NCI-H82 (cell line): Measurements from ENCODE around the gene C9orf72.
A peak's percentile ranks its signal among the peaks of the same experiment; 100 is the strongest.
"Not testable (repeated sequence)": the region's sequence is repeated elsewhere in the genome, so short reads cannot be mapped to it uniquely, and the experiment has no call there.

Source experiments
- DNase-seq: peaks from one replicate; lab custom pipeline; 2025; lab: John Stamatoyannopoulos, UW

The C9orf72 gene, protein sequence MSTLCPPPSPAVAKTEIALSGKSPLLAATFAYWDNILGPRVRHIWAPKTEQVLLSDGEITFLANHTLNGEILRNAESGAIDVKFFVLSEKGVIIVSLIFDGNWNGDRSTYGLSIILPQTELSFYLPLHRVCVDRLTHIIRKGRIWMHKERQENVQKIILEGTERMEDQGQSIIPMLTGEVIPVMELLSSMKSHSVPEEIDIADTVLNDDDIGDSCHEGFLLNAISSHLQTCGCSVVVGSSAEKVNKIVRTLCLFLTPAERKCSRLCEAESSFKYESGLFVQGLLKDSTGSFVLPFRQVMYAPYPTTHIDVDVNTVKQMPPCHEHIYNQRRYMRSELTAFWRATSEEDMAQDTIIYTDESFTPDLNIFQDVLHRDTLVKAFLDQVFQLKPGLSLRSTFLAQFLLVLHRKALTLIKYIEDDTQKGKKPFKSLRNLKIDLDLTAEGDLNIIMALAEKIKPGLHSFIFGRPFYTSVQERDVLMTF

DNA sequence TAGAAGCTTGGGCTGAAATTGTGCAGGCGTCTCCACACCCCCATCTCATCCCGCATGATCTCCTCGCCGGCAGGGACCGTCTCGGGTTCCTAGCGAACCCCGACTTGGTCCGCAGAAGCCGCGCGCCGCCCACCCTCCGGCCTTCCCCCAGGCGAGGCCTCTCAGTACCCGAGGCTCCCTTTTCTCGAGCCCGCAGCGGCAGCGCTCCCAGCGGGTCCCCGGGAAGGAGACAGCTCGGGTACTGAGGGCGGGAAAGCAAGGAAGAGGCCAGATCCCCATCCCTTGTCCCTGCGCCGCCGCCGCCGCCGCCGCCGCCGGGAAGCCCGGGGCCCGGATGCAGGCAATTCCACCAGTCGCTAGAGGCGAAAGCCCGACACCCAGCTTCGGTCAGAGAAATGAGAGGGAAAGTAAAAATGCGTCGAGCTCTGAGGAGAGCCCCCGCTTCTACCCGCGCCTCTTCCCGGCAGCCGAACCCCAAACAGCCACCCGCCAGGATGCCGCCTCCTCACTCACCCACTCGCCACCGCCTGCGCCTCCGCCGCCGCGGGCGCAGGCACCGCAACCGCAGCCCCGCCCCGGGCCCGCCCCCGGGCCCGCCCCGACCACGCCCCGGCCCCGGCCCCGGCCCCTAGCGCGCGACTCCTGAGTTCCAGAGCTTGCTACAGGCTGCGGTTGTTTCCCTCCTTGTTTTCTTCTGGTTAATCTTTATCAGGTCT lies at the start of gene C9orf72:
Gene C9orf72, minus strand, starts transcription at position 564 of the 716 bp plus-strand sequence. CDS start 6,361 bp downstream, outside the sequence.
- DNase-seq: peak; percentile 67

DNA sequence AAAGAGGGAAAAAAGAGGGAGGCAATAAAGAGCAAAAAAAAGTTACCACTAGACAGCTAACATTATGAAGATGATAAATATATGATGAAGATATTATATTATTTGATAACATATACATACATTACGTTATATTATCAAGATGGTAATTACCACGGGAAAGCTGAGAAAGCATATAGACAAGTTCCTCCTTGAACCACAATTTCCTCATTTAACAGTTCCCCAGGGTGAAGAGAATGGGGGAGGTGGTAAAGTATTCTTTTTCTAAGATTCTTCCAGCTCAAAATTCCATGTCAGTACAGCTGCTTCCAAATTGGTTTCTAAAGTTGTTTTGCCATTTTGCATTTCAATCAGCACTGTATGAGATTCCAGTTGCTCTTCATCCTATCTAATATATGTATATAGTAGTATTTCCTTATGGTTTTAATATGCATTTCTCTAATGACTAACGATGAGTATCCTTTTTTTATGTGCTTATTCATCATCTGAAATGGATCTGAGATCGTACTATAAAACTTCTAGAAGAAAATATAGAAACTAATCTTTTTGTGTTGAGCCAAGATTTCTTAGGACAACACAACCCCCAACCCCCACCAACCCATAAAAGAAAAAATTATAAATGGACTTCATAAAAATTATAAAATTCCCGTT lies 49.5 kb upstream of the C9orf72 start:
- no peak for DNase-seq

DNA sequence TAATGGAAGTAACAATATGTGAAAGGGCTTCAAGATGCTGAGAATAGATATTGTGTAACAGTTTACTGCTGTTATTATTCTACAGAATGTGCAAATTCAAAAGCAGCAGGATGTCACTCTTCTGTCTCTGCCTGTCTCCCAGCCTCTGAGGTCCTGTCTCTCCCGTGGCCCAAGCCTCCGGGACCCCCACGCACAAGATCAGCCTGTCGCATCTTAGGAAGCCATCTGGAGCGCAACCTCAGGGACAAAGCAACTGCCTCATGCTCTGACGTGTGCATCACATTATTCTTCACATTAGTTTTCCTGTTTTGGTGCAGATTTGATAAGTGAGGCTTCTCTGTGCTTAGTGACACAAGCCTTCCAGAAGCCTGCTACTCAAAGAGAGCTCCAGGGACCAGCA lies 46.5 kb upstream of the C9orf72 start:
- no peak for DNase-seq

DNA sequence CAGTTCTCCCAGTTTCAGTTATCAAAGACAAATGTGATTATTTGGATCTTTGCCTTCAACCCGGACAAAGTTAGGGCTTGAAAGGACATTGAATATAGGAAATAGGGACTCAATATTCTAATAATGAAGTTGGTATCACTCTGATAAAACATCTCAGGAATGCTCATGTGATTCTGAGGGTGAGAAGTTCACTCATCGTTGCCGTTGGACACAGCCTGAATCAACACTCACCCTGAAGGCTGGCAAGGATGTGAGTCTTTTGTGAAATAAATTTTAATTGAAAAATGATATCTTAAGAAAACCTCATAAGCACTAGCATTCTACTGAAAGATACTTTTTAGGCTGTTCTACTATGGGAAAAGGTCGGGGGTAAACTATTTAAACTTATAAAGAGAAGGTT lies 44.8 kb upstream of the C9orf72 start:
- DNase-seq: no peak

DNA sequence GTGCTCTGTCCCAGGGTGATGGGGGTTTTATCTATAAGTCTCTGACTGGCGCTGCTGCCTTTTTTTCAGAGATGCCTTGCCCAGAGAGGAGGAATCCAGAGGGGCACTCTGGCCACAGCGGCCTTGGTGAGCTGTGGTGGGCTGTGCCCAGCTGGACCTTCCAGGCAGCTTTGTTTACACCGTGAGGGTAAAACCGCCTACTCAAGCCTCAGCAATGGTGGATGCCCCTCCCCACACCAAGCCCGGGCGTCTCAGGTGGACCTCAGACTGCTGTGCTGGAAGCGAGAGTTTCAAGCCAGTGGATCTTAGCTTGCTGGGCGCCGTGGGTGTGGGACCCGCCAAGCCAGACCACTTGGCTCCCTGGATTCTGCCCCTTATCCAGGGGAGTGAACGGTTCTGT lies 41.3 kb upstream of the C9orf72 start:
- DNase-seq: no peak

DNA sequence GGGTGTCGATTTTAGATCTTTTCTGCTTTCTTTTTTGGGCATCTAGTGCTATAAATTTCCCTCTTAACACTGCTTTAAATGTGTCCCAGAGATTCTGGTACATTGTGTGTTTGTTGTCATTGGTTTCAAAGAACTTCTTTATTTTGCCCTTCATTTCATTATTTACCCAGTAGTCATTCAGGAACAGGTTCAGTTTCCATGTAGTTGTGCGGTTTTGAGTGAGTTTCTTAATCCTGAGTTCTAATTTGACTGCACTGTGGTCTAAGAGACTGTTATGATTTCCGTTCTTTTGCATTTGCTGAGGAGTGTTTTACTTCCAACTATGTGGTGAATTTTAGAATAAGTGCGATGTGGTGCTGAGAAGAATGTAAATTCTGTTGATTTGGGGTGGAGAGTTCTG lies 38.8 kb upstream of the C9orf72 start:
- not testable (repeated sequence) for DNase-seq

DNA sequence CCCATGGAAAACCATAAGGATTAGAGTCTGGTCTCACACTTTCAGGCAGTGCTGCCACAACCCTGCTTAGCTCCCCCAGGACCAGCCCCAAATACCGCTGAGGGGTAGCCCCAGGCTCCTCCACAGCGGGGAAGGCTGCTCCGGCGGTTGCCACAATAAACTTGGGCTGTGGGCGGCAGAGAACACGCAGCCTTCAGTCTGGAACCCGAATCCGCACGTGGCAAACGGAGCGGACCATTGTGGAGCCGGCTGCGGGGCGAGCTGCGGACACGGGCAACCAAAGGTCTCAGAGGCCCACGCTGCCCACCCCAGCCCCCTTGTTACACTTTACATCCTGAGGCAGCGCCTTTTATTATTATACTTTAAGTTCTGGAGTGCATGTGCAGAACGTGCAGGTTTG lies 37.3 kb upstream of the C9orf72 start:
- DNase-seq: no peak

DNA sequence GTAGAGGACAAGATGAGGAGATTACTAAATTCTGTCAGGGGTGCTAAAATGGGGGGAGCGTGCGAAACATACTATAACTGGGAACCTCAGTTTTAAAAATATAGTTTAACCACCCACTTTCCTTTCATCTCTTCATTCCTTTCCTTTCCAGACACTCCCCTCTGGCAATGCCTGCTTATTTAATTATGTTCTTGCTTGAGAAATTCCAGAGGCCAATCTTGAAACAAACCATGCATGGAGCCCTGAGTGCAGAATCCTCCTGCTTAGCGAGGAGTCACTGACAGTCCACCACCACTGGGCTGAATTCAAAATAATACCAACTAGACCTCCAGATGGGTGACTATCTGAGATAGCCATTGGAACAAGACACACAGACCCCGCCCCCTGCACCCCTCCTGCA lies 29.7 kb upstream of the C9orf72 start:
- DNase-seq: no peak

DNA sequence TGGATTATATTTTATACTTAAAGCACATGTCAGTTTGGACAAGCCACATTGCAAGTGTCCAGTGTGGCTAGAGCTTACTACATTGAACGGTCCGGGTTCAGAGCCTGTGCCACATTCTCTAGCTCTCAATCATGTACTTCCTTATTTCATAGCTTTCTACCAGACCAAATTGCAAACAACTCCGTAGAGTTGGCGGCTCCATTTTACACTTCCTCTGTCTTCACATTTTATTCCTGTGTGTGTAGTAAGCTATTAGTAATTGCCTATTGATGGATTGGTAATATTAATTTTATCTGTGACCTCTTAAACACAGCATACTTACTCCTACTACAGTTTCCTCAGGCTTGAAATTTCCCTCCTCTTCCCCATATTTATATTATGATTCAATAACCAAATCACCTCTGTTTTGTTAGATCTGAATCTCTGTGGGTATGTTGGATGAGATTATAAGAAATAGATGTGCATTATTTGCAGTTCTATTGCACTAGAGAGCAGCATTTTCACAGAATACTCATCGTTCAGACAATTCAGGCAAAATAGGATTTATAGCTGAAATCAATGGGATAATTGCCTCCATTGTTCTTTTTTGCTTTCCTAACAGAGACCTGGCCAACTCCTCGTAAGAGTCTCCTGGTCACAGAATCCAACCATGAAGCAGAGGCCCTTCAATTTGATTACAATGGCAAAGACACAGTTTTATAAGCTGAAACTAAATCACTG lies 29.0 kb upstream of the C9orf72 start:
- no peak for DNase-seq

DNA sequence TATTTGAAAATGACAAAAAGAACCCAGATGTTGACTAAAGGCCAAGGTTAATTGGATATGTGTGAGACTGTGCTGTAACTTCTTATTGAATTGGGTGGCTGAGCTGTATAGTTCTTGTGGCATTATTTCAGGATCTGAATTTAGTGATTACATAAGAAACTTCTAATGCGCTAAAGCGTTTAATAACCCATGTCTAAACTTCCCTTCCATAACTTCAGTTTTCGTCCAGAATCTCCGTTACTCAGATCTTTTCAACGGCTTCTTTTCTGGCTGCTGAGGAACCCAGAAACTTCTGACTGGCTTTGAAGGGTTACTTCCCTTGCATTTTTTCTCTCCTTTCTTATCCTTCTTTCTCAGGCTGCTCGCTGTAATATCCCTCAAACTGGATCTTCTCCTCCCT lies 28.1 kb upstream of the C9orf72 start:
- DNase-seq: no peak

DNA sequence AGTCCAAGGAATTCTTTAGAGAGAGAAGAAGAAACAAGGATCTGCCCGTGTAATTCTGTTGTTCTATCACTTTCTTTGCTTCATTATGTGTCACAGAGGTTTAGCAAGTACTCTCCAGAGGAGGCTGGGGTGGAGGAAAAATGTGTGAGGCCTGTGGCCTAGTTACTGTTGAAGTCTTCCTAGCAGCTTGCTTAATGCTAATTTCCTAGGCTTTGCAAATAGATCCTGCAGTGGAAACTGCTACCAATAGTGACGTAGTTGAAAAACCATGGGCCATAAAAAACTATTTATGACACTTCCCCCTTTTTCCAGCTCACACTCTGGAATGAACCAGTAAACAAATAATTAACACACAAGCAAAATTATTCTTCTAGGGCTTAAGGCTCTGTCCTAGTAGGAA lies 27.0 kb upstream of the C9orf72 start:
- DNase-seq: no peak

DNA sequence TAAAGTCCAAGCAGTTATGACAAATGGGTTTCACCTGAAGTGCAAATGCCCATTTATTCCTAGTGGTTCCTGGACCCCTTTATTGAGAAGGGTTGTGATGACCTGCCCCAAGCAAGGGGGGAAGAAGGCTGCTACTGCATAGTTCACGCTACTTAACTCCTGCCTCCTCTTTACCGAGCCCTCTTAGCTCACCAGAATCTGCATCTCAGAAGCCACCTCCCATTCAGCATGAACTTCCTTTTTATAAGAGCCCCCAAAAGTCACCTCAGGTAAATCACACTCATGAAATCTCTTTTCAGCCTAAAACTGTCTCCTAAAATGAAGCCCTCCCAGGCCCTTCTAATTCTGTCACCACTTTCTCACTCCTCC lies 26.6 kb upstream of the C9orf72 start:
- DNase-seq: no peak

DNA sequence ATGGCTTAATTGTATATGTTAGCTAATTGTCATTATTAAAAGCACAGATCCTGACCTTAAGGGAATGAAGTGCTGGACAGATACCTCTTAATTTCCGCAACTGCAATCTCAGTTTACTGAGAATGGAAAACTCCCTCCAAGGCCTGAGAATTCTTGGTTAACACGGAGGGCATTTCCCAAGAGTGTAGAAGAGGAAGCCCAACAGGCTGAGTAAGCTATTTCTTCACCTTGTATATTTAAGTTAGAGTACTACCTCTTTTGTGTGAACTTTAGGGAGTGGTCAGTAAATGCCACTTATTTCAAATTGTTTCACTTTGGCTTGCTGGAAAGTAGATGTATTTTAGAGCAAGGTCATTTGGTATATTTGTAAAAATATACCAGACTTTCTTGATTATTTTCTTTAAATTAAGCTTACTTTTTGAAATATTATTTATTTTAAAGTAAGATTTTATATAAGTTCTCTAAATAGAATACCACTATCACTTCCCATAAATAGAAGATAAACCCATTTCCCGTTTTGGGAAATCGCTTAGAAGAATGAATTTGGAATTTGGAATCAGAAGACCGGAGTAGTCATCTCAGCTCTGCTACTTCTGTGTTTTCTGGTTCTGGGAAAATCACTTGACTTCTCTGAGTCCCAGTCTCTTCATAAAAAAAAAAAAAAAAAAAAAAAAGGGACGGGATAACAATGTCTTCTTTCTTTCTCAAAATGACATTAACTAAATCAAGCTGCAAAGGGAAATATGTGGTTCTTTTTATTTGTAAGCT lies 26.0 kb upstream of the C9orf72 start:
- no peak for DNase-seq

DNA sequence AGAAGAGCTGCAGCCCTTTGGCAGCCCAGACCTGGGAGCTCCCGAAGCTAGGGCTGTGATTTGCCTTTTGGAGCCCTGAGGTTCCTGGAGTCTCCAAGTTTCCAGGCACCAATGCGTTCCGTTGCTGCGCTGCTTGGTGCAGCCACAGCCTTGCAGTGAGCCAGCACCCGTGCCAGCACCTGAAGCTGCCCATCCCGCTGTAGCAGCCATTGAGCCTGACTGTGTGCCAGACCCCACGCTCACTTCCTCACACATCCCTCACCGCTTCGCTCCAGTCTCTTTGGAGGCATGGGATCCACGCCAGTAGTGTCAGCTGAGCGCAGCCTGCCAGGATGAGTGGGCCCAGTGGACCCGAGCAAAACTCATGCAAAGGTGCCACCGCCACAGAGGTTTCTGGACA lies 22.5 kb upstream of the C9orf72 start:
- DNase-seq: no peak

DNA sequence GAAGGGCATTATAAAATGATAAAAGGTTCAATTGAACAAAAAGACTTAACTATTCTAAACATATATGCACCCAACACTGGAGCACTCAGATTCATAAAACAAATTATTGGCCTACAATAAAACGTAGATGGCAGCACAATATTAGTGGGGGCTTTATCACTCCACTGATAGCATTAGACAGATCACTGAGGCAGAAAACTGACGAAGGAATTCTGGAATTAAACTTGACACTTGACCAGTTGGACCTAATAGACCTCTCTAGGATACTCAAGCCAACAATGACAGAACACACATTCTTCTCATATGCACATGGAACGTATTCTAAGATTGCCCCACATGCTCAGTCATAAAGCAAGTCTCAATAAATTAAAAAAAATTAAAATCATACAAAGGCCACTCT lies 18.4 kb upstream of the C9orf72 start:
- no peak for DNase-seq

DNA sequence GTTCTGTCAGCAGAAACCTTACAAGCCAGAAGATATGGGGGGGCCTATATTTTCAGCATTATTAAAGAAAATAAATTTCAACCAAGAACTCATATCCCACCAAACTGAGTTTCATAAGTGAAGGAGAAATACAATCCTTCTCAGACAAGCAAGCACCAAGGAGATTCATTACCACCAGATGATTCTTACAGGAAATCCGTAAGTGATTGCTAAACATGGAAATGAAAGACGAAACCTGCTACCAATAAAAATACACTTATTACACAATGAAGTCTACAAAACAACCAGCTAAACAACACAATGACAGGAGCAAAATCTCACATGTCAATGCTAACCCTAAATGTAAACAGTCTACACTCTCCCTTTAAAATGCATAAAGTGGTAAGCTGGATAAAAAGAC lies 17.8 kb upstream of the C9orf72 start:
- DNase-seq: no peak

DNA sequence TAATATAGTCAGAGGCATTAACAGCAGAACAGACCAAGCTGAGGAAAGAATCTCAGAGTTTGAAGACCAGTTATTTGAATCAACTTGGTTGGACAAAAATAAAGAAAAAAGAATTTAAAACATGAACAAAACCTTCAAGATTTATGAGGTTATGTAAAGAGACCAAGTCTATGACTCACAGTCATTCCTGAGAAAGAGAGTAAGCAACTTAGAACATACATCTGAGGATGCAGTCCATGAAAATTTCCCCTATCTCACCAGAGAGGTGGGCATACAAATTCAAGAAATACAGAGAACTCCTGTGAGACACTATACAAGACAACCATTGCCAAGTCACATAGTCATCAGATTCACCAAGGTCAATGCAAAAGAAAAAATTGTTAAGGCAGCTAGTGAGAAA lies 17.4 kb upstream of the C9orf72 start:
- DNase-seq: no peak

DNA sequence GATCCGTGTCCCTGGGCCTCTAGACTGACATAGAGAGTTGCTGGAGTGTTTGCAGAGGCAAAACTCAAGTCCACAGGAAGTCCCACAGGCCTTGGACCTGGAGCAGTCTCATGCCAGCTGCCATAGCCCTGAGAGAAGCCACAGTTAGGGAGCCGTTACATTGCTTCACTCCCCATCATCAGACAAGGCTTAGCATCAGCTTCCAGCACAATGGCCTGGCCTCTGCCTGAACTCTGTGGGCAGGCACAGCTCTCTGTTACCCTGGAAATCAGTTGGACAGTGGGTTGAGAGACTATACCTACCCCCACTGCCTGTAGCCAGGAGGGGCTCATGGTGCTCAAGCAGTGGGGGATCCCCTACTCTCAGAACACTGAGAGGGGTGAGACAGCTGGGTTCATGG lies 16.2 kb upstream of the C9orf72 start:
- DNase-seq: no peak

DNA sequence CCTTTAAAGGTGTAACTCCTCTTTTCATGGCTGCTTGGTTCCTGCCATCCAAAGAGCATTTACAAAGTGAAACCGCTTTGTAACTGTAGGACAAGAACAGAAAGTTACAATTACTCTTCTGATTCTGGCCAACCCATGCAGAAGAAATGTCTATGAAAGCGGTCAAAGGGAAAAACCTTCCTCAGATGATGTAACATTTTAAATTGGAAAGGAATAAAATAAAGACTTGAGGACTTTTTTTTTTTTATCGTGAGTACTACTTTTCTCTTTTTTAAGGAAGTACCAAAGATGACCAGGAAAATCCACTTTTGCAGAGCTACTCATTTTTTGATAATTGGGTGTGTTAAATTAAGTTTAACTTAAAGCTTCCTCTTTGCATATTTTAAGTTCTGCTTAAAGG lies 13.0 kb upstream of the C9orf72 start:
- DNase-seq: no peak

DNA sequence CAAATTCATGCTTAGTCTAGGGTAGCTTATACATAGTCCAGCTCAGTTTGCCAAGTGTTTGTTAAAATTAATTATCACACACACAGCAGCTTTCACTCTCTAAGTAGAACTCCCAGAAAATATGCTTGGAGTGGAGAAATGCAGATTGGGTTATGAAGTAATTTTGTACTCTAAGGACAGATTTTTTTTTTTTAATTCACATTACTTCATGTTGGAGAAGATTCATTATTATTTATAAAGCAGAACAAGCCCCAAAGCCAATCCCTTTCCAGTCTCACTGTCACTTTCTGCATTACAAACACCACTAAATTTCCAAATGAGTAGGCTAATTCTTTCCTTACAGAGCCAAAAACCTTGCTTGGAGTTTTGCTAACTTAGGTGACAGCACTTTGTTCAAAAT lies 11.7 kb upstream of the C9orf72 start:
- no peak for DNase-seq

DNA sequence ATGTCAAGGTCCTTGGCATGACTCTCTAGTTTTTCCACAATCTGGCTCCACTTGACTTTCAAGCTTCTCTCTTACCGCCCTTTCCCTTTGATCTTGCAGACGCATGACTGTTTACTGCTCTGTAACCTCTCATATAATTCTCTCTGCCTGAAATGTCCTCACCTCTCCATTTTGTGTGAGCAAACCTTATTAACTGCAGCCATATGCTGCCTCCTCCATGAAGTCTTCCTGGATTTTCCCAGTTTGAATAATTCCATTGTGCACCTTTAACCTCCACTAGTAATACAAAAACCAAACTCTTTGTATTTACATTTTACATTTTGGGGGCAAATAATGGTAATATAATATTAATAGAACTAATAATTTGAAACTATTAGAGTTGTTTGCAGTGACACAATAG lies 9.5 kb upstream of the C9orf72 start:
- no peak for DNase-seq

DNA sequence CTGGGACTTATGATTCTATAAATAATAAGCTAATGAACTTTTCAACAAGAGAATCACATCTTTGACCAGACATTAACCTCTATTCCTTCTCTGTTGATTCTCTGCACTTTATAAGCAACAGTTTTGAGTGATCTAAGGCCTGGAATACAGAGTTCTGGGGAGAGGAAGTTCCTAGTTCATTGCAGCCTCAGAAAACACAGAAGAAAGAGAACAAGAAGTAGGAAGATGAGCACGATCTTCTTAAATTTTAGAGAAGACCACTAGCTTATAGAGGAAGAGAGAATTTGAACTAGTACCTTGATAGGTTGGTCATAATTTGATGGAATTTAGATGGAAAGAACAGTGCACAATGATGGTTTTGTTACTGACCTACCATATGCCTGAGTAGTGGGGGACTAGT lies 8.5 kb upstream of the C9orf72 start:
- DNase-seq: no peak
